OCI-LY7 (cell line): ENCODE data around the gene RSU1. TPM values are rescaled to one million over a fixed set of nuclear protein-coding genes. Genes with fewer than 3 reads are reported as not detected.

Experiments used
- BruUV-seq: library from RNA; stranded (reverse); fragments of 400-500 nt; replicated peaks from 2 replicates; lab custom pipeline; 2021; lab: Mats Ljungman, UMichigan
- CTCF ChIA-PET: fragments of 300-600 bp; sonication (Branson Sonifier 250); formaldehyde crosslinking; loops from one replicate; lab custom pipeline; 2022; ENCODE audit warnings: antibody characterized with exemption; ENCODE audit not compliant: unreplicated experiment; lab: Charles Lee
- POLR2A ChIA-PET: fragments of 300-600 bp; sonication (Branson Sonifier 250); formaldehyde crosslinking; loops from one replicate; lab custom pipeline; 2022; ENCODE audit warnings: antibody characterized with exemption; lab: Charles Lee
- DNase-seq: peaks from one replicate; pipeline ENCODE4 v3.0.0-alpha.2; 2015; ENCODE audit warnings: low spot score
- H2AFZ ChIP-seq: fragments of 200-600 bp; sonication (generic), shearing (Covaris generic); 2 replicates; pipeline ENCODE4 v1.6.1; 2014; ENCODE audit warnings: mild to moderate bottlenecking, antibody characterized with exemption, low read length, moderate library complexity
- H3K27ac ChIP-seq: fragments of 200-600 bp; sonication (generic); 2 replicates; pipeline ENCODE4 v1.5.1; 2014; ENCODE audit warnings: mixed run types, low read depth, mild to moderate bottlenecking, moderate library complexity, low read length, inconsistent platforms; ENCODE audit not compliant: poor library complexity, severe bottlenecking
- H3K36me3 ChIP-seq: fragments of 200-600 bp; sonication (generic); 2 replicates; pipeline ENCODE4 v1.6.1; 2014; ENCODE audit warnings: mild to moderate bottlenecking, antibody characterized with exemption, low read length, moderate library complexity, mixed read lengths; ENCODE audit not compliant: insufficient read depth
- H3K4me1 ChIP-seq: fragments of 200-600 bp; sonication (generic); 2 replicates; pipeline ENCODE4 v1.5.1; 2014; ENCODE audit warnings: mild to moderate bottlenecking, low read length; ENCODE audit not compliant: insufficient read depth, poor library complexity, severe bottlenecking
- H3K4me2 ChIP-seq: fragments of 200-600 bp; sonication (generic); 2 replicates; pipeline ENCODE4 v1.6.1; 2014; ENCODE audit warnings: mild to moderate bottlenecking, low read length
- H3K4me3 ChIP-seq: fragments of 200-600 bp; sonication (generic); 2 replicates; pipeline ENCODE4 v1.5.1; 2014; ENCODE audit warnings: mild to moderate bottlenecking, low read depth, low read length; ENCODE audit not compliant: poor library complexity, severe bottlenecking
- H3K79me2 ChIP-seq: fragments of 200-600 bp; sonication (generic); 2 replicates; pipeline ENCODE4 v1.6.1; 2016; ENCODE audit warnings: low read depth, mild to moderate bottlenecking, low read length, moderate library complexity, mixed read lengths; ENCODE audit not compliant: insufficient read depth
- H3K9me2 ChIP-seq: fragments of 200-600 bp; sonication (generic); 2 replicates; pipeline ENCODE4 v1.6.1; 2016; ENCODE audit warnings: mild to moderate bottlenecking, low read length, mixed read lengths; ENCODE audit not compliant: insufficient read depth
- H3K9me3 ChIP-seq: fragments of 200-600 bp; sonication (generic); 2 replicates; pipeline ENCODE4 v1.6.1; 2014; ENCODE audit warnings: mild to moderate bottlenecking, mixed run types, low read length, mixed read lengths
- H4K20me1 ChIP-seq: fragments of 200-600 bp; sonication (generic); 2 replicates; pipeline ENCODE4 v1.6.1; 2014; ENCODE audit warnings: mild to moderate bottlenecking, antibody characterized with exemption, low read length, moderate library complexity, mixed read lengths; ENCODE audit not compliant: insufficient read depth
- EZH2phosphoT487 ChIP-seq: fragments of 200-600 bp; sonication (generic); IDR thresholded peaks from 2 replicates; pipeline ENCODE4 v1.6.1; 2018; ENCODE audit warnings: low read depth, borderline replicate concordance, mild to moderate bottlenecking, mixed run types, antibody characterized with exemption, low read length, moderate library complexity, mixed read lengths
- intact Hi-C: fragments of 100-400 bp; cut with micrococcal nuclease; formaldehyde crosslinking; loops from one replicate; pipeline ENCODE4 v1.10.0; 2022; ENCODE audit not compliant: unreplicated experiment
- total RNA-seq, 2 experiments: library from RNA; depleted of rRNA in 1 of 2; stranded (reverse); fragments of >200 nt in 1 of 2; shearing (Covaris generic) in 1 of 2; gene quantifications; 2 replicates each; pipeline ENCODE4 v1.2.3, GENCODE V29; 2014 to 2022
- TF ChIP-seq, protein P1 (sequence below): fragments of 200-600 bp; sonication (generic); conservative IDR thresholded peaks from 2 replicates; pipeline ENCODE4 v1.5.1; 2014; ENCODE audit warnings: mild to moderate bottlenecking, antibody characterized with exemption, low read length, moderate library complexity, mixed read lengths

Gene RSU1
- total RNA-seq, 2 experiments from 2014 or later: 25.3 to 31.1 TPM

- CTCF ChIA-PET: no interaction called here
- Histone ChIP-seq H3K4me1 (no peaks in the 10 kb centered on the region), H4K20me1 (no peaks in the 10 kb centered on the region), H3K27ac (no peak overlapping the region), H2AFZ (no peak overlapping the region), H3K9me2 (no peaks in the 10 kb centered on the region), H3K79me2 (no peaks in the 10 kb centered on the region), H3K4me2 (no peak overlapping the region), H3K36me3 (no peaks in the 10 kb centered on the region), H3K9me3 (no peaks in the 10 kb centered on the region), H3K4me3 (no peak overlapping the region)
- TF ChIP-seq, protein P1, sequence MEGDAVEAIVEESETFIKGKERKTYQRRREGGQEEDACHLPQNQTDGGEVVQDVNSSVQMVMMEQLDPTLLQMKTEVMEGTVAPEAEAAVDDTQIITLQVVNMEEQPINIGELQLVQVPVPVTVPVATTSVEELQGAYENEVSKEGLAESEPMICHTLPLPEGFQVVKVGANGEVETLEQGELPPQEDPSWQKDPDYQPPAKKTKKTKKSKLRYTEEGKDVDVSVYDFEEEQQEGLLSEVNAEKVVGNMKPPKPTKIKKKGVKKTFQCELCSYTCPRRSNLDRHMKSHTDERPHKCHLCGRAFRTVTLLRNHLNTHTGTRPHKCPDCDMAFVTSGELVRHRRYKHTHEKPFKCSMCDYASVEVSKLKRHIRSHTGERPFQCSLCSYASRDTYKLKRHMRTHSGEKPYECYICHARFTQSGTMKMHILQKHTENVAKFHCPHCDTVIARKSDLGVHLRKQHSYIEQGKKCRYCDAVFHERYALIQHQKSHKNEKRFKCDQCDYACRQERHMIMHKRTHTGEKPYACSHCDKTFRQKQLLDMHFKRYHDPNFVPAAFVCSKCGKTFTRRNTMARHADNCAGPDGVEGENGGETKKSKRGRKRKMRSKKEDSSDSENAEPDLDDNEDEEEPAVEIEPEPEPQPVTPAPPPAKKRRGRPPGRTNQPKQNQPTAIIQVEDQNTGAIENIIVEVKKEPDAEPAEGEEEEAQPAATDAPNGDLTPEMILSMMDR: no peak
- TF ChIP-seq EZH2phosphoT487: no peak
- BruUV-seq: no TSS peak
- no peak for DNase-seq
- POLR2A ChIA-PET: interaction anchor here (1.0 kb wide), 1 partner anchor 15 kb away, joined by 3 read pairs; no protein-coding TSS in a partner anchor
- intact Hi-C loops: no loop called here
Observed at GRCh38 chr10:16632996-16633395, 184.2 kb downstream of the RSU1 start.

DNA sequence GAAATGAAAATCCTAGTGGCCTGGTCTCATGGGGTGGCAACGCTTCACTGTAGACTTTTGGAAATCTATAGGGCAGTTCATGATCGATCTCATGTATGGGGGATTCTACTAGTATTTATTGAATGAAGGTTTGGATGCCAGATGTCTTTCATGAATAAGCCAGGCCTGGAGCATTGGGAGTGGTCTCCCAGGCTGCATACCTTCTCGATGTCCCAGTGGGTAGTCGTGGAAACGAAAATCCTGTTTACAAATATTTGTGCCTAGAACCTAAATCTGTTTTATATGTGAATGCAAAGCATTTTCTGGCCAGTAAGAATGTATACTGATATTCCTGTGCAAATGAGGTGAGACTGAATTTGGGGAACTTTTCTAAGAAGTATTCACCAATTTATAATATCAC, 190.5 kb downstream of the RSU1 start:
- no TSS peak for BruUV-seq

GRCh38 chr10:16612981-16613355, 204.3 kb downstream of the RSU1 start:
- intact Hi-C loops: no loop called here
- no peaks in the 10 kb centered on the region for H3K9me3 ChIP-seq
- ChIA-PET POLR2A (interaction anchor here (0.9 kb wide), 1 partner anchor 176 kb away, joined by 3 read pairs; the partner anchor contains the start of gene PTER), CTCF (no interaction called here)
- no peak overlapping the region for H3K4me3 ChIP-seq
- no peaks in the 10 kb centered on the region for H3K4me1 ChIP-seq
- no peak overlapping the region for H2AFZ ChIP-seq
- no peak for DNase-seq
- no peaks in the 10 kb centered on the region for H3K79me2 ChIP-seq
- H4K20me1 ChIP-seq: no peaks in the 10 kb centered on the region; the same call in 1 of the 2 replicates
- H3K36me3 ChIP-seq: no peaks in the 10 kb centered on the region
- TF ChIP-seq, protein P1: no peak
- TF ChIP-seq EZH2phosphoT487: no peak
- no peak overlapping the region for H3K27ac ChIP-seq
- H3K9me2 ChIP-seq: no peaks in the 10 kb centered on the region
- H3K4me2 ChIP-seq: no peak overlapping the region
- BruUV-seq: no TSS peak

More for the DNA sequence above, 190.5 kb downstream of the RSU1 start:
- Histone ChIP-seq H3K4me1 (no peaks in the 10 kb centered on the region), H3K9me3 (no peaks in the 10 kb centered on the region), H3K4me3 (no peak overlapping the region), H3K9me2 (no peaks in the 10 kb centered on the region), H3K27ac (no peak overlapping the region), H3K79me2 (no peaks in the 10 kb centered on the region), H2AFZ (no peak overlapping the region), H4K20me1 (no peaks in the 10 kb centered on the region), H3K36me3 (no peaks in the 10 kb centered on the region), H3K4me2 (no peak overlapping the region)
- DNase-seq: no peak
- ChIA-PET CTCF (no interaction called here), POLR2A (no interaction called here)
- TF ChIP-seq EZH2phosphoT487: no peak
- TF ChIP-seq, protein P1: no peak
- intact Hi-C loops: no loop called here
